Suppressor macrophage (primary cell): Measurements from ENCODE around the gene ASB10.

Experiments used
- DNase-seq, 4 experiments: peaks; one replicate each; pipeline ENCODE4 v3.0.0-alpha.2; 2020 to 2022

Gene ASB10

DNA sequence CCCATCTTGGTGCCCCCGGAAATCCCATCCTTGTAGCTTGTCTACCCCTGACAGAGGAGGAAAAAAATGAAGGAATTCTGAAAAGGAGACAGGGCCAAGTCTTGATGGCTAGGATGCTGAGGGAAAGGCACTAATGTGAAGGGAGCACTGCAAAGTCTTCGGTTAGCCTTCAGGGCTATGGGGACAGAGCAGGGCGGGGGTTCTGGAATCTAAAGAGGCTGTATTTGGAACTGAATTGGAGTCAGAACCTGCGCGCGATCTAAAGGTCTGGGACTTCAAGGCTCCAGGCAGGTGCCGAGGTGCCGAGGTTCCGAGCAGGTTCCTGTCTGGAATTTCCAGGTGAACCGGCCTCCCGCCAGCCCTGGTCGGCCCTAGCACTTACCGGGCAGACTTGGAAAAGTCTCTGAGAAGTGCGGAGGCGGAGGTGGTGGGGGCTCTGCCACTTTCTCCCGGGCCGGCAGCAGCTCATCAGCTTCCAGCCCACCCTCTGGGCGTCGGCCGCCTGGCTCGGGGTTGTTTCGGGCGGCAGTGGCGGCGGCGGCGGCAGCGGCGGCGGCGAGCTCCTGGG is 20.3 kb downstream of the ASB10 start:
- no peak for DNase-seq

DNA sequence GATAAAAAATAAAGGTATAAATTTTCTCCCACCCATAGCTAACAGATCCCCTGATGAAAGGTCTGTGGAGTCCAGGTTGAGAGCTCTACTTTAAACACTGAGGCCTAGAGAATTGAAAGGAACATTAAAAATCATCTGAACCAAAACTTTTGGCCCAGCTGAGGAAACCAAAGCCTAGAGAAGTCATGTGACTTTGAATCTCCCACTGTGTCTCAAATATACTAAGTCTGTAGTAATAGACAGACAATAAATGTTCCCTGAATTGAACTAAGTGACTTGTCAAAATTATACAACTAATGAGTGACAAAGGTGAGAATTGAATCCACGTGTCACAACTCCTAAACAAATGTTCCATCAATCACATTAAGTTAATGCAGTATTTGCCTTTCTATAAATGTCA is 25.3 kb downstream of the ASB10 start:
- no peak for DNase-seq

DNA sequence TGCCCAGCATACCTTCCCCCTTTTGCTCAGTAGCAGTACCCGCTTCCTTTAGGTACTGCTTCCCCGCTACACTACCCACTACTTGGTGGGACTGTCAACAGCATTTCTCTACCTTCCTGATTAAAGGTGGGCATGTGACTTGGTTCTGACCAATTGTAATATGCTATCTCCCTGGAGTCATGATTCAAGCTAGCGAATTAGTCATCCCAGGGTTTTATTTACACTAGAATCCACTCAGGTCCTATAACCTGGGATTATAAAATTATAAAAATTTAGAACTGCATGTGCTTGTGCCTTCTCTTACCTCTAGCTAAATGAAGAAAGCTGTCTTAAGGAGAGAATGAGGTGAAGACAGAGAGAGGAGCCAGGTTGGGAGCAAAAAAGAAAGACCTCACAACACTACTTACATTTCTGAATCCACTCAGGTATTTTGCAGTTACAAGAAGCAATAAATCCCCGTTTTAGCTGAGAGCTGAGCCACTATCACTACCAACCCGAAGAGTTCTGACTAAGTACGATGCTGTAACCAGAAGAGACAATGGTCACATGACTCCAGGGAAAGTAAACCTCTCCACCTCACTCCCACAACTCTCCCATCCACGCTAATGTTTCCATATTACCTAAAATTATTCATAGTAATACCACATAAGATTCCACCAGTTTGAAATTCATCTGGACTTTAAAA is 29.3 kb downstream of the ASB10 start:
- DNase-seq, result no peak

DNA sequence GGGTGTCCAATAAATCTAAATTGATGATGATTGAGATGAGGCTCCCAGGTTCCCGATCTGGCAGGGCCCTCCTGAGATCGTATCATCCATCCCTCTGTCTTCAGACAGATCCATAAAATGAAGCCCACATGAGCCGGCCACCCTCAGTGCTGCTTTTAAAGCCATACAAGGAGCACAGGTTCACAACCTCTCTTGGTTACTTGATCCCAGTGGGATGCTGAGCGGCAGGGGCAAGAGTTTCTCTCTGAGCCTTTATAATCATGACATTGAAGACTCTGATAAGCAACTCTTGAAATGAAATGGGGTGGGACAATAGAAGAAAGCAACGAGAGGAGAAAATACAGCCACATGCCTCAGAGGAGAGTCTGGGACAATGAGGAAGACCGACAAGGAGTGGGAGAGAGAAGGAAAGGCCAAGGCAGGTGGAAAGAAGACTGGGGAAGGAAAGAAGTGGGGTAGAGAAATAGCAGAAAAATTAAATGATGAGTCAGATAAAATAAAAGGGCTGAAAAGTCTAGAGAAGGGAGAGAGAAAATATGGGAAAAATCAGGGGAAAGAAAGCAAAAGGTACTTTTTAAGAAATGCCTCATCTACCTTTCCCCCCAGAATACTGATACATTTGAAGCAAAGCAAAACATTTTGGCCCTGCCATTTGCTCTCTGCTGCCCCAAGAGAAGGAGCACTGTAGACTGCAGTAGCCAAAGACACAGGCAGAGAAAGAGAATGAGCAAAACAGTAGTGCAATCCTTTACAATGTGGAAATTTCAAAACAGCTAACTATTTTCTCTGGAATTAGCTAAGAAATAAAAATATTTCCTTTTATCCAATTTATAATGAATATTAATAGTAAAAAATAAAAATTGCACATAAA is 34.2 kb downstream of the ASB10 start:
- DNase-seq, result no peak

DNA sequence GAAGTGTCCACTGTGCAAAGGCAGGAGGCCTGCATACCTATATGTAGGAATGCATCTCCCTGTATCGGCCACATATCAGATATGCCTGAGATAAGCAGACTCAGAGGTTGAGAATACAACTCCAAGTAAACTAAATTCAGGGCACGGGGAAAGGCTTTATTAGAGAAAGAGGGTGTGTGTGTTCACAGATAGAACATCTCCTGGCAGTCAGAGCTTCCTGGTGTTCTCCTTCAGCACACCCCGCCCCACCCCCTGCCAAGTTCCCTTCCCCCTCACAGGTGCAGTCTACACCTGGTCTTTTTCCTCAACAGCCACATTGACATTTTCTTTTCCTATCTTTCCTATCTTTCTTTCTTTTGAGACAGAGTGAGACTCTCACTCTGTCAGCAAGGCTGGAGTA is 36.7 kb downstream of the ASB10 start:
- no peak for DNase-seq

DNA sequence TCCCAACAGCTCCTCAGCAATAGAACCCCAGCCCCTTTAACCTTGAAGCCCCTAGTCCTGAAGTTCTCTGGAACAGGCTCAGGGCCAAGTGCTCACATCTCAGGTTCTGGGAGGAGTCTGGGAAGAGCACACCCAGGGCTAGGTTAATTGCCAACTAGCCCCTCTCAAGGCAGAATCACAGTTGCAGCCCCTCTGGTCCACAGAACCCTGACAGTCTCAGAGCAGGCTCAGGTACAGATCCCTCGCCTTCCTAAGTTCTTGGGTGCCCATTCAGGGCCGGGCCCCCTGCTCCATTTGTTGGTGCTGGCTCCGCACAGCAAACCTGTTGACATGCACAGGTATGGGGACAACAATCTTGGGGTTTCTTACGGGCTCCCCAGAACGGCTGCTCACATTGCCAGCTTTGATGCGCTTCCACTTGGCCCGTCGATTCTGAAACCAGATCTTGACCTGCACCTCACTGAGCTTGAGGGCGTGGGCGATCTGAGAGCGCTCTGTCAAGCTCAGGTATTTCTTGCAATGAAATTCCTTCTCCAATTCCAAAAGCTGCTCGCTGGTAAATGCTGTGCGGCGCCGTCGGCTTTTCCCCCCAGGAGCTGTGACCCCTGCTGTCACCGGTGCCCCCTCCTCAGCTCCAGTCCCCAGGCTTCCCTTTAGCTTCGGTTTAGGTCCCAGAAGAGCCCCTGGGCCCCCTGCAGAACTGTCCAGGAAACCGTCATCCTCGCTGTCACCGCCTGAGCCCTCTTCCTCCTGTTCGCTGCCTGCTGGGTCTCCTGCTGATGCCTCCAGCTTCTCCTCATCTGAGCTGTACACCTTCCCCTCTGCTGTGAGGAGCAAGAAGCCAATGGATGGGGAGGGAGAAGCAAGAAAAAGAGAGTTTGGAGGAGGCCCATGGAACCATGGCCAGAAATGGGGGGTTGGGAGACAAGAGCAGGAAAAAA is 38.5 kb downstream of the ASB10 start:
- DNase-seq, result no peak

DNA sequence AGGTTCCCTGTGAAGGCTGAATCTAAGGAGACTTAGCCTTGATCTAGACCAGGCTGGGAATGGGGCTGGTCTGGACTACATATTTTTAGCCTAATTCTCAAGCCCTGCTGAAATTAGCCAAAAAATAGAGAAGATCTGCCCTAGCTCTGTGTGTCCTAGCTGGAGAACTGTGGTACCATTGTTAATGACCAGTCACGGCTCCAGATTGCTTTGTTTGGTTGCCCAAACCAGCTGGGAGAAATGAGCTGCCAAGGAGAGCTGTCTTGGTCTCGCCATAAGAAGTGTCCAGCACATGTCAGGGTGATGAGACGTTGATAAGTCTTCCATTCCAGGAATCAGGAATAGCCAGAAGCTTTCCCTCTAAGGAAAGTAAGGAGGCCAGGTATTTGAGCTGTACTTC is 40.3 kb downstream of the ASB10 start:
- DNase-seq, result no peak

DNA sequence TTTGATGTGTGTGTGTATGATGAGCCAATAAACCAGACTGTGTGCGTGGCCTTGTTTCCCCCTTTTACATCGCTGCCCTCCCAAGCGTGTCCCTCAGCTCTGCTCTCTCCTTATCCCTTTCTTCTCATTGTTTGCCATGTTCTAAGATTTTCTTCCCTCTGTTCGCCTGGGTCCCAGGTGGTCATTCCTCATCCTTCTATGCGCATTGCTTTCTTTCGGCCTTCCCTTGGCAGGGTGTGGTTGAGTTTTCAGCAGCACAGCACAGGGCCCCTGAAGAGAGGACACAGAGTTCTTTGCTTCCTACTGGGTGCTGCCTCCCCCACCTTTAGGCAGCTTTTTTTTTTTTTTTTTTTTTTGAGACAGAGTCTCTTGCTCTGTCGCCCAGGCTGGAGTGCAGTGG is 42.7 kb downstream of the ASB10 start:
- DNase-seq, result no peak

DNA sequence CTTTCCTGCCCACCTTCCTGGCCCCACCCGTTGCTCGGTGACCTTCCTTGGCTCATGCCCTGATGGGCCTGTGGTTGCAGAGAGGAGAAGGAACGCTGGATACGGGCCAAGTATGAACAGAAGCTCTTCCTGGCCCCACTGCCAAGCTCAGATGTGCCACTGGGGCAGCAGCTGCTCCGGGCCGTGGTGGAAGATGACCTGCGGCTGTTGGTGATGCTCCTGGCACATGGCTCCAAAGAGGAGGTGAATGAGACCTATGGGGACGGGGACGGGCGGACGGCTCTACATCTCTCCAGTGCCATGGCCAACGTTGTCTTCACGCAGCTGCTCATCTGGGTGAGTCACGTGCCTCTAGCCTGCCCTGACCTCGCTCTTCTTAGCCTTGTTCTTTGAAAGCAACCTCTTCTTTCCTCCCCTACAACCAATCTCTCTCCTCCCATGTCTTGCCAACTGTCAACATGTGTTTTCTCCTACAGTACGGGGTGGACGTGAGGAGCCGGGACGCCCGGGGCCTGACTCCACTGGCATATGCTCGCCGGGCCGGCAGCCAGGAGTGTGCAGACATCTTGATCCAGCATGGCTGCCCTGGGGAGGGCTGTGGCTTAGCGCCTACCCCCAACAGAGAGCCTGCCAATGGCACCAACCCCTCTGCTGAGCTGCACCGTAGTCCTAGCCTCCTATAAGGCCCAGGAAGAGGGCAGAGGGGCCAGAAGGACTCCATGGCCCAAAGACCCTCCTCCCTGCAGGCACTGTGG is 43.6 kb downstream of the ASB10 start:
- no peak for DNase-seq

DNA sequence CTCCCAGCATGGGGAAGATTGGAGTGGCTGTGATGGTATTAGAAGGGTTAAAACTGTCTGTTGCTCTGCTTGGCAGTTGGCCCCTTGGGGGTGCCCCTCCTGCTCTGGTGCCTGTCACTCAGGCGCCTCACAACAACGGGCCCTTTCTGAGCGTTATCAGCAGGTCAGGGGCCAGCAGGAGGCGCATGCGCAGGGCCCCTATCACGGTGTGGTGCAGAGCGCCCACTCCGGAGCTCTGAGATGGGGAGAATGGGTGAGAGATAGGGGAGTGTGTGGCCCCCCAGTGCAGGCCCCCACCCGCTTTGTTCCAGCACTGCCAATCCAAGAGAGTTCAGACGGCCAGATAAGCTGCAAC is 44.4 kb downstream of the ASB10 start:
- DNase-seq, result no peak

DNA sequence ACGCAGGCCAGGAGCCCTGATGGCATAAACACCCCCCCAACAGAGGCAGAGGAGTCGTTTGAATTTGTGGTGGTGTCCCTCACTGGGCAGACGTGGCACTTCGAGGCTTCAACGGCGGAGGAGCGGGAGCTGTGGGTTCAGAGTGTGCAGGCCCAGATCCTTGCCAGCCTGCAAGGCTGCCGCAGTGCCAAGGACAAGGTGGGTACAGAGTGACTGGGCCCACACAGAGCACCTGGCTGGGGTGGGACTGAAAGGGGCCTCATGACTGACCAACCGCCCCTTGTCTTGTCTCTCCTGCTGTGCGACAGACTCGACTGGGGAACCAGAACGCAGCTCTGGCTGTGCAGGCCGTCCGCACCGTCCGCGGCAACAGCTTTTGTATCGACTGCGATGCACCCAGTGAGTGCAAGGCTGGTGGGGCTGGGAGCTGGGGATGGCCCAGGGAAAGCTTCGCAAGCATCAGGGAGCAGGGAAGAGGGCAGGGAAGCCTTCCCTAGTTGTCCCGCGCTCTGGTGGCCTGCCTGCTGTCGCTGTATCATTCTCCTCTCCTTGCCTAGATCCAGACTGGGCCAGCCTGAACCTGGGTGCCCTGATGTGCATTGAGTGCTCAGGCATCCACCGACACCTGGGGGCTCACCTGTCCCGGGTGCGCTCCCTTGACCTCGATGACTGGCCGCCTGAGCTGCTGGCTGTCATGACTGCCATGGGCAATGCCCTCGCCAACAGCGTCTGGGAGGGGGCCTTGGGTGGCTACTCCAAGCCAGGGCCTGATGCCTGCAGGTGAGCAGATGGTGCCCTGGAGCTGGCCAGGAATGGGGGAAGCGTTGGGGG is 45.0 kb downstream of the ASB10 start:
- no peak for DNase-seq

DNA sequence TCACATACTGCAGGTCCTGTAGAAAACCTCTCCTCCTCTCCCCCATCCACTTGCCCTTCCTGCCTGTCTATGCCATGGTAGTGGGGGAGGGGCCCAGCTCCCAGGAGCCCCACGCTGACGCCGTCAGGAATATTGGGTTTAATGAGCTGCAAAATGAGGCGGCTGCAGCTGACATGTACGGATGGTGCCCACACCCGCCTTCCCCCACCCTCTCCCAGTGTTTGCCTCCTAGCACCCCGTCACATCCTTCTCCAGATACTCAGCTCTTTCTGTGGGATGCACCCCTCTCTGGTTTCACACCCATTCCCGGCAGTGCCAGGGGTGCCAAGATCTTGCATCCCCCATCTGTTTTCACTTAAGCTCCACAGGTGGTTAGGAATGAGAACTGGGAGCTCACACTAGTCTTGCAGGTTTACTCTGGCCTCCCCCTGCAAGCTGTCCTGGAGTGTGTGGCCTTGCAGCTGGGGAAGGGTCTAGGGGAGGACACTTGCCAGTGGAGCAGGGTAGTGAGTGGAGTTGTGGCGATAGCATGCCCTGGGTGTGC is 45.7 kb downstream of the ASB10 start:
- no peak for DNase-seq

DNA sequence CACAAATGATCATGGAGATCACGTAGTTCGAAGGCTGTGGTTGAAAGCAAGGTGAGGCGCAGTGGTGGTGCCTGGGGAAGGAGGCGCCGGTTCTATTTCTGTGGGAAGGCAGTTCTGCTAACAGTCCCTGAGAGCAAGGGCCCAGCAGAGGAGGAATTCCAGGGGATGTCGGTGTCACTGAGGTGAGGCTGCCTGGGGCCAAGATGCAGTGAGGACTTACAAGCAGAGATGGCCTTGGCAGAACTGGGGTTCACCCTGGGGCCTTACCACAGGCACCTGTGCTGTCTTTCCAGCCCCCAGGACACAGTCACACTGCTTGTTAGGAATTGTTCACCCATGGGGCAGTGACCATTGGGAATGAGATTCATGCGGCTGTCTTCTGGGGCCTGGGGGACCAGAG is 46.2 kb downstream of the ASB10 start:
- DNase-seq, result no peak

DNA sequence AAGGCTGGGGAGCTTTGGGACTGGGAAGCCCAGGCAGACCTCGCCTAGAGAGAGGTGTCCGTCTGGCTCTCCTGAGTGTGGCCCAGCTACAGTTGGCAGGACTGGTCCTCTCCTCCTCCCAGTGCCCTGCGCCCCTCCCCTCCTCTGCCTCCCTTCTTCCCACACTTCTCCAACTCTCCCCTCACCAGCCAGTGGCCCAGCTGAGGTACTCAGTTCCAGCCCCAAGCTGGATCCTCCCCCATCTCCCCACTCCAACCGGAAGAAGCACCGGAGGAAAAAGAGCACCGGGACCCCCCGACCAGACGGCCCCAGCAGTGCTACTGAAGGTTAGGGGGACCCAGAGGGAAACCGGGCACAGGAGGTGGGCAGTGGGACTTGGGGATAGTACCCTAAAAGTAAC is 47.3 kb downstream of the ASB10 start:
- no peak for DNase-seq

DNA sequence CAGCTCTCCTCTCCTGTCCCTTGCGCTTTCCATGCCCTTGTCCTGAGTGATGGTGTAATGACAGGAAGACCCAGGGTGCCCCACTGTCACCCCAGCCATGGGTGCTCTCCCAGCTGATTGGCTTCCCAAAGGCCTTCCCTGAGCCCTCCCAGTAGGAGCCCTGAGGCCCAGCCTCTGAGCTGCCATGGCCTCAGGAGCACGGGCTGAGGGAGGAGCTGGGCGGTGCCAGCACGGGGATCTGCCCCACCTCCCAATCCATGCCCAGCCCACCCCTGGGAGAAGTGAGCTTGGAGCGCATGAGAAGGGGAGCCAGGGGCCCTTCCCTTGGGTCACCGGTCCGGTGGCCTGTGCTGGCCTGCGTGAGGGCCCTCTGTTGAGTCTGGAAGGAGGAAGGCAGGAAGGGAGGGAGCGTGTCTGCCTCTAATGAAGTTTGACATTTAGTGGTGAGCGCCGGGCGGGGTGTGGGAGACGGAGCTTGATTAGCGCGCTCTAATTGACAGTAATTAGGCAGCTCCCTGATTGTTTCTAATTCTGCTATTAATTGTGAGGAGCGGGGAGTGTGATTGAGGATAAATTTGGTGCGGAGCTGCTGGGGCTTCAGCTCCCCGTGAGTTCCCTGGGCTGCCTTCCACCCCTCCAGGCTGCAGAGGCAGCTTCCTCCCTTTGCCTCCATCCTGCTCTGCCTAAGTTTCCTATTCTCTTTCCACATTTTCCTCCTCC is 47.8 kb downstream of the ASB10 start:
- no peak for DNase-seq

DNA sequence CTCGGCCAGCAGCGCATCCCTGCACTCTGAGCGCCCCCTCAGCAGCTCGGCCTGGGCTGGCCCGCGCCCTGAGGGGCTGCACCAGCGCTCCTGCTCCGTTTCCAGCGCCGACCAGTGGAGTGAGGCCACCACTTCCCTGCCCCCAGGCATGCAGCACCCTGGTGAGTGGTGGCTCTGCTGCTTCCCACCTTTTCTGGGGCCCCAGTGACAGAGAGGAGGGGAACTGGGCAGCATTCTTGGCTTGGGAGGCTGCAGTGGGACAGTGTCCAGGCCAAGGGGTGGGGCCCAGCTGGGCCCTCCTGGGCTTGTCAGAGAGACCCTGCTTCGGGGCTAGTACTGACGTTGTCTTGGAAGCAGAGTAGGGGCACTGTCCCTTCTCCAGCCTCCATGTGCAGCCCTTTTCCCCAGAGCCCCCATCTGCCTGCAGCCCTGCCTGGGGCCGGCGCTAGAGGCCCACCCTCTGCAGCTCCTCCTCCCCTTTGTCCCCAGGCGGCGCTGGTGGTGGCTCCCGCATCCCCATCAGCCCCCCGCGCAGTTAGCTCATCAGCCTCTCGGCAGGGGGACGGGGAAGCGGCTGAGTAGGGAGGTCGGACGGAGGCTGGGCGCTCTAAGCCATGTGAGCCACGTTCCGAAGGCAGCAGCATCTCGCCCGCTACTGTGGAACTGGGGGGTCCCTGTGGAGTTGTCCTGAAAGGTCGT is 48.7 kb downstream of the ASB10 start:
- DNase-seq, result no peak

DNA sequence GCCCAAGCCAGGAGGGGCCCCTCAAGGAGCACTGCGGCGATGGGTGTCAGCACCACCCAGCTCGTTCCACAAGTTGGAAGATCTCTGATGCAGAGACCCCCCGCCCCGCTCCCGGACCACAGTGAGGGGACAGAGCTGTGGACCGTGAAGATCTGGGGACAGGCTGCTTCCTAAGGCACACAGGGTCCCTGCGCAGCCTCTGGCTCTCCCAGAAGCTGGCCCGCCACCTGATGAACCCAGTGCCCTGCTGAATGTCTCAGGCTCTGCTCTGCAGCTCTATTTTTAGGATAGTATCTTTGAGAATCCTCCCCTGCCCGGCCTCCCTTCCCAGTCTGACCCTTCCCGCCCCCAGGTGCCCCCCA is 49.3 kb downstream of the ASB10 start:
- DNase-seq, result no peak

DNA sequence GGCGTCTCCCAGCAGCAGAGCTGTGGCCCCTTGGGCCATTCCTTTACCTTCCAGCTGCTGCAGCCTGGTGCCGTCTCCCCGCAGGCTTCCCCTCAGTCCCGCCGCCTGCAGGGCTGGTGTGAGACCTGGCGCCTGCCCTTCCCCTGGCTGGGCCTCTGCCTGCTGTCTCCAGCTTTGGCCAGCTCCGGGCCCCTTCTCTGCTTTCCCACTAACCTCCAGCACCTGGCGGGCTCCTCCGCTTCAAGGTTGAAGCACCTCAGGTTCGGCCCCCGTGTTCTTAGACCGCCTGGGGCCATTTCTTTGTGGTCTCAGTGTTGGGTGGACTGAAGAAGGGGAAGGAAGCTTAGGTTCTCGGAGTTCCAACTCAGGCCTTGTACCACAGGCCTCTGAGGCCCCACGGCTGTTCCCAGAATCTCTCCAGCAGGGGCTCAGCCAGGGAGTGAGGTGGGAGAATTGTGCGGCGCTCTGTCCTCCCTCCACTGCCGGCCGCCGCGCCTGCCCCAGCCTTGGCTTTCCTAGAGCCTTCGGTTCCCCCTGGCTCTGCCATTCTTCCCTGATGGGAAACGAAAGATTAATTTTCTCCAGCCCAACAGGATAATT is 49.9 kb downstream of the ASB10 start:
- DNase-seq, result no peak
